GM21786 (cell line): ENCODE results near the gene CAMK1G.

Source experiments
- ATAC-seq: cut with Tn5 transposase; IDR thresholded peaks from one replicate; pipeline ENCODE4 v1.9.1; 2021; ENCODE audit not compliant: unreplicated experiment

Gene CAMK1G

GRCh38 chr1:209657918-209658317 is 74.4 kb downstream of the CAMK1G start:
- ATAC-seq = no peak

GRCh38 chr1:209659909-209660308 is 76.4 kb downstream of the CAMK1G start:
- ATAC-seq = peak; percentile 92

GRCh38 chr1:209661071-209661470 is 77.6 kb downstream of the CAMK1G start:
- no peak for ATAC-seq

GRCh38 chr1:209662879-209663327 is 79.4 kb downstream of the CAMK1G start:
- no peak for ATAC-seq
